ENCODE measurements around the gene C6orf163. TPM values are rescaled to one million over a fixed set of nuclear protein-coding genes. Genes with fewer than 3 reads are reported as not detected.

The C6orf163 gene
- total and polyA plus RNA-seq, 2 donors (not counting 1 experiment from before 2014, with no cell fraction given): 0.57 to 10.0 TPM

DNA sequence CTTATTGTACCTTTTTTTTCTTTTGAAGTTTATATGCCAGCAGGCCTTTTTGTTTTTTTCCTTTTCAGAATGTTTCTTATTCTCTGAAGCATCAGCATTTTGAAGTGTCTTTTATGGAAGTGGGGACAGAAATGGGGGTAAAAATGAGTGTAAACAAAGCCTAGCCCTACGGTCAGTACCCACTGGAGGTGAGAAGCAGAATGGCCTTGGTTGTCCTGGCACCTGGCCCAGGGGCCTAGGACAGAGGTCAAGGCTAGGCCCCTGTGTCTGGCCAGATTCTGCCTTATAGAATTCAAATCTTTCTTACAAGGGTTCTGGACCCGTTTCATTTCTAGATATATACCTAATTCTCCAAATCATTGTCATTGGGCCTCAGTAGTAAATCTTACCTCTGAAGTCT, 3.5 kb upstream of the C6orf163 start:
- ChIA-PET POLR2A (no interaction called here), CTCF (no interaction called here)
- intact Hi-C loops (cut with micrococcal nuclease): no loop called here
- Histone ChIP-seq H2AFZ (ENCODE audit: insufficient read depth, low read depth, low read length, poor library complexity, severe bottlenecking) (no peak overlapping the region), H4K20me1 (ENCODE audit: control insufficient read depth, insufficient read depth, low read length, poor library complexity, severe bottlenecking) (no peaks in the 10 kb centered on the region), H3K79me2 (ENCODE audit: control insufficient read depth, insufficient read depth, low read length) (peaks cover 4% of the 10 kb centered on the region), H3K4me1 (ENCODE audit: control insufficient read depth in 2 of 2, insufficient read depth in 2 of 2, low read length in 2 of 2) (no peaks in the 10 kb centered on the region), H3K4me2 (replicated peaks; ENCODE audit: low read depth, low read length, poor library complexity, severe bottlenecking) (no peak overlapping the region), H3K27ac (ENCODE audit: low read length in 2 of 2) (no peak overlapping the region), H3K9ac (ENCODE audit: low read length) (no peak overlapping the region), H3K27me3 (replicated peaks in 1 of 4; ENCODE audit: control extremely low read depth in 1 of 4, control insufficient read depth in 3 of 4, insufficient read depth in 4 of 4, low read length in 3 of 4) (no peaks in the 10 kb centered on the region), H3K36me3 (replicated peaks in 1 of 2; ENCODE audit: control extremely low read depth in 1 of 2, control insufficient read depth in 1 of 2, extremely low read depth in 1 of 2, insufficient read depth in 2 of 2, low read length in 1 of 2) (peaks cover 5% of the 10 kb centered on the region in 2 experiments), H3K4me3 (ENCODE audit: control extremely low read depth in 1 of 5, extremely low read depth in 1 of 5, insufficient read depth in 1 of 5, low read depth in 2 of 5, low read length in 4 of 5) (no peak overlapping the region), H3K9me3 (ENCODE audit: control extremely low read depth in 1 of 3, control insufficient read depth in 2 of 3, insufficient read depth in 1 of 3, low read length in 2 of 3) (no peaks in the 10 kb centered on the region)
- ATAC-seq (ENCODE audit: low read depth) (no peak), DNase-seq (no peak)
- TF ChIP-seq CTCF (IDR thresholded peaks at IDR 0.05) (no peak), EZH2 (IDR thresholded peaks at IDR 0.05; ENCODE audit: borderline replicate concordance, insufficient read depth, low read depth, low read length, poor library complexity, severe bottlenecking) (no peak)
- no peaks in the 10 kb centered on the region for H3K27me3 Mint-ChIP-seq
- no peak overlapping the region for H3K27ac Mint-ChIP-seq
- WGBS (ENCODE audit: insufficient coverage): 93% methylated on average over 1 of the region's 2 CpGs
- no peaks in the 10 kb centered on the region for H3K9me3 Mint-ChIP-seq (ENCODE audit: insufficient read depth)
- peaks cover 3% of the 10 kb centered on the region for H3K4me1 Mint-ChIP-seq
- no peak overlapping the region for H3K4me3 Mint-ChIP-seq

DNA sequence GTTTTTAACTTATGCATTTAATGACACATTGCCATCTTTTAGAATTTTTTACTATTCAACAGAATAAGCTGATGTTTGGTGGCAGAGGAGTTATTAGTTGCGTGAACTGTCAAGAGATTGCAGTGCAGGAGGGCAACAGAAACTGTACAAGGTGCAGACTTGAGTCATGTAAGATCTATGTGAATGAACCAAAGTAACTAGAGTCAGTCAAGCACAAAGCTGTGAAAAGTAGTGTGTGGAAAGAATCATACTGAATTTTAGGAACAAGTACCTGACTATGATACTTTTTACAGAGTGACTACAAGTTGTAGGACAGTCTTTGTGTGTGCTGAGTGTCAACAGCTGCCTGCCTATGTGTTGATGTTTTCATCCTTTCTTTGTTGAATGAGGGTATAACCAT, 2.7 kb upstream of the C6orf163 start:
- ChIA-PET CTCF (no interaction called here), POLR2A (no interaction called here)
- no peak overlapping the region for H3K9ac ChIP-seq (ENCODE audit: low read length)
- H3K4me3 ChIP-seq (ENCODE audit: control extremely low read depth in 1 of 5, extremely low read depth in 1 of 5, insufficient read depth in 1 of 5, low read depth in 2 of 5, low read length in 4 of 5): no peak overlapping the region
- 100% methylated on average over 1 of the region's 1 CpG for WGBS (ENCODE audit: insufficient coverage)
- H3K4me1 ChIP-seq (ENCODE audit: control insufficient read depth in 2 of 2, insufficient read depth in 2 of 2, low read length in 2 of 2): no peaks in the 10 kb centered on the region
- H4K20me1 ChIP-seq (ENCODE audit: control insufficient read depth, insufficient read depth, low read length, poor library complexity, severe bottlenecking): no peaks in the 10 kb centered on the region
- intact Hi-C loops (cut with micrococcal nuclease): no loop called here
- Mint-ChIP-seq H3K4me3 (no peak overlapping the region), H3K4me1 (peaks cover 3% of the 10 kb centered on the region), H3K27me3 (no peaks in the 10 kb centered on the region), H3K9me3 (ENCODE audit: insufficient read depth) (no peaks in the 10 kb centered on the region), H3K27ac (no peak overlapping the region)
- TF ChIP-seq EZH2 (IDR thresholded peaks at IDR 0.05; ENCODE audit: borderline replicate concordance, insufficient read depth, low read depth, low read length, poor library complexity, severe bottlenecking) (no peak), CTCF (IDR thresholded peaks at IDR 0.05) (no peak)
- no peaks in the 10 kb centered on the region for H3K27me3 ChIP-seq (replicated peaks in 1 of 4; ENCODE audit: control extremely low read depth in 1 of 4, control insufficient read depth in 3 of 4, insufficient read depth in 4 of 4, low read length in 3 of 4)
- no peaks in the 10 kb centered on the region for H3K79me2 ChIP-seq (ENCODE audit: control insufficient read depth, insufficient read depth, low read length)
- no peak overlapping the region for H2AFZ ChIP-seq (ENCODE audit: insufficient read depth, low read depth, low read length, poor library complexity, severe bottlenecking)
- H3K27ac ChIP-seq (ENCODE audit: low read length in 2 of 2): no peak overlapping the region
- ATAC-seq (ENCODE audit: low read depth) (no peak), DNase-seq (no peak)
- H3K4me2 ChIP-seq (replicated peaks; ENCODE audit: low read depth, low read length, poor library complexity, severe bottlenecking): no peak overlapping the region
- peaks cover 4 to 5% of the 10 kb centered on the region in 2 experiments for H3K36me3 ChIP-seq (replicated peaks in 1 of 2; ENCODE audit: control extremely low read depth in 1 of 2, control insufficient read depth in 1 of 2, extremely low read depth in 1 of 2, insufficient read depth in 2 of 2, low read length in 1 of 2)
- no peaks in the 10 kb centered on the region for H3K9me3 ChIP-seq (ENCODE audit: control extremely low read depth in 1 of 3, control insufficient read depth in 2 of 3, insufficient read depth in 1 of 3, low read length in 2 of 3)

Measured in B cell (primary cell).